K562 (cell line): ENCODE results near the gene SPARC. TPM values are rescaled to one million over a fixed set of nuclear protein-coding genes. Genes with fewer than 3 reads are reported as not detected.

ENCODE experiments used
- ATAC-seq: fragments of 200-7000 bp; cut with Tn5 transposase; 3 replicates; pipeline ENCODE4 v1.9.1; 2020; ENCODE audit warnings: moderate library complexity
- BruUV-seq: library from RNA; stranded (reverse); fragments of 400-500 nt; replicated peaks from 2 replicates; lab custom pipeline; 2021; lab: Mats Ljungman, UMichigan
- CTCF ChIA-PET: fragments of 300-600 bp; formaldehyde crosslinking; extraction: SDS; loops from one replicate; lab custom pipeline; 2021; ENCODE audit warnings: low intra/inter-chr PET ratio; lab: Yijun Ruan, JAX
- POLR2A ChIA-PET: fragments of 300-600, 350-650 bp; sonication (Branson Sonifier 250); formaldehyde crosslinking; extraction: SDS; loops from one replicate; lab custom pipeline; 2021; ENCODE audit warnings: antibody characterized with exemption, inconsistent platforms; lab: Yijun Ruan, JAX
- DNase-seq, 4 experiments: peaks; one replicate each; pipeline versions ENCODE4 v3.0.0 to v3.0.0-alpha.2; 2011 to 2018; ENCODE audit warnings: low spot score in 3 of 4, mixed read lengths in 3 of 4; ENCODE audit errors: extremely low read depth in 1 of 4
- FAIRE-seq: peaks from 2 replicates; lab custom pipeline; 2011; peaks lifted over from hg19 to GRCh38; lab: Jason Lieb, UNC
- H2AFZ ChIP-seq: 2 replicates; pipeline ENCODE4 v1.6.0; 2011; ENCODE audit warnings: low read depth, low read length, control low read depth, inconsistent platforms
- H3K27ac ChIP-seq: fragments of 200-600 bp; 3 replicates; pipeline ENCODE4 v1.8.0; 2011; ENCODE audit warnings: low read depth, mild to moderate bottlenecking, control low read depth, inconsistent platforms, low read length, moderate library complexity, mixed read lengths; ENCODE audit errors: extremely low read depth
- H3K27me3 ChIP-seq, 2 experiments: fragments of 300-600 bp in 1 of 2; 2 replicates in 1 of 2; 3 replicates in 1 of 2; pipeline versions ENCODE4 v1.6.0 to v1.8.0; 2011; ENCODE audit warnings: inconsistent platforms in 2 of 2, low read length in 2 of 2, mild to moderate bottlenecking in 1 of 2, mixed read lengths in 1 of 2, moderate library complexity in 1 of 2; ENCODE audit not compliant: control insufficient read depth in 2 of 2, insufficient read depth in 2 of 2
- H3K36me3 ChIP-seq: fragments of 300-600 bp; 3 replicates; pipeline ENCODE4 v1.8.0; 2011; ENCODE audit warnings: mild to moderate bottlenecking, low read length, inconsistent platforms; ENCODE audit not compliant: control insufficient read depth, insufficient read depth
- H3K4me1 ChIP-seq, 2 experiments: fragments of 200-600 bp in 1 of 2; replicated peaks in 1 of 2; 2 replicates in 1 of 2; 3 replicates in 1 of 2; pipeline versions ENCODE4 v1.5.1 to v1.8.0; 2011; ENCODE audit warnings: inconsistent platforms in 2 of 2, low read length in 2 of 2, mild to moderate bottlenecking in 1 of 2, mixed read lengths in 1 of 2, moderate library complexity in 1 of 2; ENCODE audit not compliant: control insufficient read depth in 2 of 2, insufficient read depth in 2 of 2
- H3K4me2 ChIP-seq: 2 replicates; pipeline ENCODE4 v1.6.1; 2011; ENCODE audit warnings: low read length, control low read depth, inconsistent platforms, mixed read lengths; ENCODE audit not compliant: insufficient read depth
- H3K4me3 ChIP-seq: fragments of 200-600 bp; sonication (generic), shearing (Covaris generic); 2 replicates; pipeline ENCODE4 v1.5.1; 2016; ENCODE audit warnings: control low read depth, inconsistent platforms
- H3K79me2 ChIP-seq: fragments of 200-600 bp; 3 replicates; pipeline ENCODE4 v1.8.0; 2011; ENCODE audit warnings: low read length, inconsistent platforms; ENCODE audit not compliant: control insufficient read depth, insufficient read depth
- H3K9ac ChIP-seq, 2 experiments: 2 replicates each; pipeline versions ENCODE4 v1.6.0 to v1.6.1; 2011; ENCODE audit warnings: low read depth in 2 of 2, low read length in 2 of 2, control low read depth in 1 of 2, inconsistent platforms in 1 of 2, mild to moderate bottlenecking in 1 of 2, mixed read lengths in 1 of 2; ENCODE audit not compliant: insufficient read depth in 1 of 2
- H3K9me1 ChIP-seq: one replicate; pipeline ENCODE4 v1.6.0; 2011; ENCODE audit warnings: inconsistent platforms, mild to moderate bottlenecking, low read length, moderate library complexity; ENCODE audit not compliant: control insufficient read depth, insufficient read depth
- H3K9me3 ChIP-seq: replicated peaks from 2 replicates; pipeline ENCODE4 v1.5.1; 2011; ENCODE audit warnings: low read depth, low read length, inconsistent platforms; ENCODE audit not compliant: control insufficient read depth, insufficient read depth
- H4K20me1 ChIP-seq: replicated peaks from 2 replicates; pipeline ENCODE4 v1.6.1; 2011; ENCODE audit warnings: low read length, inconsistent platforms, mixed read lengths; ENCODE audit not compliant: control insufficient read depth, insufficient read depth
- CBX1 ChIP-seq: sonication (generic); IDR thresholded peaks from 2 replicates; pipeline ENCODE4 v1.6.1; 2016; ENCODE audit warnings: antibody characterized with exemption, low read depth, mild to moderate bottlenecking
- FOS ChIP-seq: IDR thresholded peaks from 3 replicates; pipeline ENCODE4 v1.6.1; 2011; ENCODE audit not compliant: insufficient read length; ENCODE audit errors: extremely low read depth
- GABPA ChIP-seq: fragments of 200-800 bp; sonication (Bioruptor generic); conservative IDR thresholded peaks from 2 replicates; pipeline ENCODE4 v1.6.1; 2016; ENCODE audit warnings: low read depth, missing genetic modification characterization, missing compliant biosample characterization
- NFATC3 ChIP-seq: fragments of 450-650 bp; IDR thresholded peaks from 2 replicates; pipeline ENCODE4 v1.6.1; 2017; ENCODE audit warnings: mild to moderate bottlenecking
- NFE2L1 ChIP-seq: fragments of 450-650 bp; IDR thresholded peaks from 2 replicates; pipeline ENCODE4 v1.6.1; 2016; ENCODE audit warnings: missing genetic modification characterization, low read depth, mild to moderate bottlenecking, missing compliant biosample characterization, moderate library complexity, borderline replicate concordance
- SFPQ ChIP-seq: fragments of 200-400 bp; formaldehyde crosslinking; IDR thresholded peaks from 2 replicates; pipeline ENCODE4 v1.6.1; 2017; ENCODE audit warnings: mild to moderate bottlenecking, low read depth, low read length, moderate library complexity
- TRIM25 ChIP-seq: fragments of 450-650 bp; IDR thresholded peaks from 2 replicates; pipeline ENCODE4 v1.7.0; 2016; ENCODE audit warnings: borderline replicate concordance
- ZNF124 ChIP-seq: sonication (generic); formaldehyde crosslinking; IDR thresholded peaks from 2 replicates; pipeline ENCODE4 v1.8.1; 2022; ENCODE audit warnings: missing genetic modification reagents
- WGBS: fragments of 100-300 bp; shearing (Covaris generic); methylation state at CpG from one replicate; pipeline ENCODE4 v1.1.6; 2016; ENCODE audit warnings: low coverage, mixed read lengths; ENCODE audit not compliant: insufficient coverage; ENCODE audit errors: missing lambda C conversion rate; 5-methylcytosine and 5-hydroxymethylcytosine counted together
- in situ Hi-C: fragments of 300-500 bp; cut with MboI; formaldehyde crosslinking; loops from 4 replicates; pipeline ENCODE4 v1.15.0; 2018; ENCODE audit warnings: inconsistent platforms, mixed read lengths
- intact Hi-C: fragments of 100-400 bp; cut with micrococcal nuclease; formaldehyde crosslinking; loops from 2 replicates; pipeline ENCODE4 v1.14.2; 2022
- polyA plus RNA-seq, 8 experiments: library from polyadenylated mRNA; depleted of rRNA in 4 of 8; stranded (reverse) in 5 of 8; unstranded in 3 of 8; fragments of >200 nt; fragmentation: Nextera tagmentation in 2 of 8; fragmentation: Illumina TruSeq in 1 of 8; extraction: Ambion mirVana in 2 of 8; extraction: Trizol in 1 of 8; gene quantifications; 2 replicates each; pipeline versions ENCODE4 v1.2.1 to v1.2.3, GENCODE V29; 2011 to 2014; ENCODE audit warnings: inconsistent platforms in 1 of 8, missing spikeins in 1 of 8
- total RNA-seq, 7 experiments: library from RNA; depleted of rRNA in 6 of 7; stranded (reverse); fragments of >200 nt in 6 of 7; fragmentation: Illumina TruSeq in 2 of 7; extraction: Trizol in 2 of 7; gene quantifications; 2 replicates each; pipeline versions ENCODE4 v1.2.1 to v1.2.3, GENCODE V29; 2011 to 2021; ENCODE audit warnings: low replicate concordance in 1 of 7

The SPARC gene
- total and polyA plus RNA-seq, 9 of the 15 experiments (the other 6 are each of a cell fraction or from before 2014, with no cell fraction given): 6.1 to 35.6 (median 12.2) TPM

GRCh38 chr5:151717416-151717815, 30.7 kb upstream of the SPARC start:
- Histone ChIP-seq H2AFZ (no peak overlapping the region), H4K20me1 (no peaks in the 10 kb centered on the region), H3K27ac (no peak overlapping the region), H3K27me3 (no peaks in the 10 kb centered on the region; a peak in 1 of 5 replicates), H3K9ac (no peak overlapping the region)
- WGBS: 0% methylated on average over 3 of the region's 3 CpGs
- intact Hi-C loops: no loop called here
- POLR2A ChIA-PET: interaction anchor here (0.7 kb wide), 1 partner anchor 13 kb away, joined by 3 read pairs; no protein-coding TSS in a partner anchor
- no peak for FAIRE-seq
- no peak for TF ChIP-seq TRIM25
- TF ChIP-seq NFATC3: no peak
- no peak for TF ChIP-seq SFPQ
- no peak for TF ChIP-seq FOS
- TF ChIP-seq ZNF124 (CRISPR knock-in tag): no peak
- TF ChIP-seq GABPA (tag): no peak
- no peak for TF ChIP-seq NFE2L1 (tag)
- TF ChIP-seq CBX1: no peak
- TF ChIP-seq, all 486 proteins: peak for 0
- DNase-seq (no peak), ATAC-seq (no peak)
- no TSS peak for BruUV-seq
- Histone ChIP-seq H3K36me3 (no peaks in the 10 kb centered on the region), H3K79me2 (no peaks in the 10 kb centered on the region), H3K4me3 (no peak overlapping the region), H3K9me1 (no peaks in the 10 kb centered on the region), H3K4me1 (no peaks in the 10 kb centered on the region; a peak in 1 of 5 replicates), H3K9me3 (no peaks in the 10 kb centered on the region), H3K4me2 (no peak overlapping the region)
- CTCF ChIA-PET: no interaction called here
- in situ Hi-C loops: no loop called here
